CD4-positive, alpha-beta T cell treated with Interleukin-10 for 1 hour (primary cell): ENCODE measurements around the gene GDI1.

Experiments
- DNase-seq: peaks from one replicate; pipeline ENCODE4 v3.0.0-alpha.2; 2020

GDI1 gene

GRCh38 chrX:154409222-154409871, 27.6 kb upstream of the GDI1 start, which contains the start of gene DNASE1L1:
Gene DNASE1L1, minus strand, starts transcription at chrX:154409254. Its CDS starts 3,686 bp downstream, at chrX:154405568.
- DNase-seq, result peak; percentile 21

GRCh38 chrX:154411981-154412340, 25.0 kb upstream of the GDI1 start:
- DNase-seq, result peak; percentile 67

- peak; percentile 56 for DNase-seq
Measured at GRCh38 chrX:154412468-154412867, 24.5 kb upstream of the GDI1 start.

- no peak for DNase-seq
Measured at GRCh38 chrX:154413142-154413541, 23.8 kb upstream of the GDI1 start.

GRCh38 chrX:154417157-154417556, 19.8 kb upstream of the GDI1 start:
- DNase-seq, result no peak

- no peak for DNase-seq
Measured at GRCh38 chrX:154419189-154419588, 17.8 kb upstream of the GDI1 start.

- no peak for DNase-seq
Measured at GRCh38 chrX:154419688-154420401, 17.1 kb upstream of the GDI1 start.

GRCh38 chrX:154420402-154420756, 16.6 kb upstream of the GDI1 start:
- no peak for DNase-seq

- no peak for DNase-seq
Measured at GRCh38 chrX:154426916-154427770, 9.8 kb upstream of the GDI1 start.

GRCh38 chrX:154428176-154429171, 8.5 kb upstream of the GDI1 start, which contains the start of gene ATP6AP1:
Gene ATP6AP1, plus strand, starts transcription at chrX:154428677. Its CDS starts 16 bp downstream, at chrX:154428693.
- DNase-seq, result peak; percentile 91

GRCh38 chrX:154429711-154430110, 7.2 kb upstream of the GDI1 start:
- no peak for DNase-seq

- no peak for DNase-seq
Measured at GRCh38 chrX:154430479-154430878, 6.5 kb upstream of the GDI1 start.

- no peak for DNase-seq
Measured at GRCh38 chrX:154430916-154431315, 6.0 kb upstream of the GDI1 start.

GRCh38 chrX:154431341-154431740, 5.6 kb upstream of the GDI1 start:
- DNase-seq, result no peak

GRCh38 chrX:154432210-154432609, 4.7 kb upstream of the GDI1 start:
- DNase-seq, result no peak

GRCh38 chrX:154433605-154434004, 3.3 kb upstream of the GDI1 start:
- no peak for DNase-seq

- no peak for DNase-seq
Measured at GRCh38 chrX:154434394-154435168, 2.4 kb upstream of the GDI1 start.

- no peak for DNase-seq
Measured at GRCh38 chrX:154435171-154435733, 1.7 kb upstream of the GDI1 start.

GRCh38 chrX:154436374-154436982, 476 bp upstream of the GDI1 start:
- DNase-seq, result peak; percentile 74
